ENCODE results near the gene TMEM91.
"Not testable (repeated sequence)": the region's sequence is repeated elsewhere in the genome, so short reads cannot be mapped to it uniquely, and the experiment has no call there.

The TMEM91 gene

GRCh38 chr19:41353466-41354342 is 22.6 kb upstream of the TMEM91 start, which contains the start of gene TGFB1:
TGFB1 (minus strand) TSS chr19:41353922; CDS start chr19:41353044, 878 bp downstream.
- DNase-seq (ENCODE audit: low read depth in 3 of 3), result peak; percentile 79 to 88 (median 80)

DNA sequence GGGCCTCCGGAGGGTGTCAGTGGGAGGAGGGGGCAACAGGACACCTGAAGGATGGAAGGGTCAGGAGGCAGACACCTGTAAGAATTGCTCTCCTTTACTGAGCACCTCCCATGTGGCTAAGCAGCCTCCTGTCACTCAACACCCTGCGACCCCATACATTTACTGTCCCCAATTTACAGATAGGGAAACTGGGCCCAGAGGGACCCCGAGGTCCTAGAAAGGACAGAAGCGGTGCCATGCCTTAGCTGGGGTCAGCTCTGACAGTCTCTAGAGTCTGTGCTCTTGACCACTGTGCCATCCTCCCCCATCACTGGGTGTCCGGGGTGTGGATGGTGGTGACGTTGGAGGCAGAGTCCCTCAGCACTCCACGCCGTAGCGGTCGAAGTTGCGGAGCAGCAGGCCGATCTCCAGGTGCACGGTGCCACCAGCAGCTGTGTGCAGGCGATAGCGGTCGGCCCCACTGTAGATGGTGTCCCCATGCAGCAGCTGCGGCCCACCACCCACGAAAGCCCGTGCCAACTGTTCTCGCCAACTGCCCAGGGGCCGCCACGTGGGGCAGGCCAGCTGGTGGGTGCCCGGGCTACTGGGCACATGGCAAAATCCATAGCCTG is 21.9 kb upstream of the TMEM91 start:
- DNase-seq (ENCODE audit: low read depth in 3 of 3), result no peak

DNA sequence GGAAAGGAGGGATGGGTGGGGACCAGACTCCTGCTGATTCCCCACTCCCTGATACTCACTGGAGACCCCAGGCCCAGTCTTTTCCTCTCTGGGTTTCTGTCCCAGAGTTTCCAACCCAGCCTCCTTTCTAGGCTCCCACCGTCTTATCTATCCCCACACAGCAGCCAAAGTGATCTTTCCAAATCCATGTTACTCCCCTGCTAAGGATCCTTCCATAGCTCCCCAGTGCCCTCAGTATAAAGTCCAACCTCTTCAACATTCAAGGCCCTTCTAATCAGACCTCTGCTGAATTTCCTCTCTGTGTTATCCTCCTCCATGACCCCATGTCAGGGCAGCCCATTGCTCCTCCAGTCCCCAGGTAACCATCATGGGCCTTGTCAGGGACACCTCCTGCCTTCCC is 21.3 kb upstream of the TMEM91 start:
- DNase-seq (ENCODE audit: low read depth in 3 of 3), result no peak

DNA sequence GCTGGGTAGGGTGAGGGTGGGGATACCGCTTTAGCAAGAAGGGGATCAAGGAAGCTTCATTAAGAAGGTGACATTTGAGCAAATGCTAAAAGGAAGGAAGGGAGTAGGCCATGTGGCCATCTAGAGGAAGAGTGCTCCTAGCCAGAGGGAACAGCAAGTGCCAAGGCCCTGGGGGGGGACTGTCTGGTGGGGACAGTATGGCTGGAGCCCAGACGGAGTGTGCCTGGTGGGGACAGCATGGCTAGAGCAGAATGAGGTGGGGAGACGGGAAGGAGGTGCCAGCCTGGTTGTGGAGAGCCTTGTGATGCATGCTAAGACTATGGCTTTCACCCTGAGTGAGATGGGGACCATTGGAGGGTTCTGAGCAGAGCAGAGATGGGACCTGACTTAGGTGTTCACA is 20.5 kb upstream of the TMEM91 start:
- DNase-seq (ENCODE audit: low read depth in 3 of 3), result no peak

- no peak for DNase-seq (ENCODE audit: low read depth in 3 of 3)
These were observed 19.2 kb upstream of the TMEM91 start for GRCh38 chr19:41356984-41357739.

DNA sequence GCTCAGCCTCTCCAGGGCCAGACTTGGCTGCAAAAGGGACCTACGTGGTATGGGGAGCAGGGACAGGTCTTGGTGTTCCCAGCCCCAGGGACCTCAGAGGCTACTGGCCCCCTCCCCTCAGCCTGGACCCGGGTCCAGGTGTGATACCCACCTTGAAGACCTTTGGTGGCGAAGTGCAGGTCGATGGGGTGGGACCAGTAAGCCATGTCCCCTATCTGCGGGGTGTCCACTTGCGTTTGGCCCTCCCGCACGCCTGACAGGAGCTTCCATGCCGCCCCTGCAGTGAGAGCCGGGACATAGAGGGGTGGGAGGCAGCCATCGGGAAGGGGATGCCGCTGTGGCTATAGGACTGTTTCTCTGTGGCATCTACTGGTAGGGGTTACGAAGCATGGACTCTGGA is 18.6 kb upstream of the TMEM91 start:
- DNase-seq (ENCODE audit: low read depth in 3 of 3), result no peak

DNA sequence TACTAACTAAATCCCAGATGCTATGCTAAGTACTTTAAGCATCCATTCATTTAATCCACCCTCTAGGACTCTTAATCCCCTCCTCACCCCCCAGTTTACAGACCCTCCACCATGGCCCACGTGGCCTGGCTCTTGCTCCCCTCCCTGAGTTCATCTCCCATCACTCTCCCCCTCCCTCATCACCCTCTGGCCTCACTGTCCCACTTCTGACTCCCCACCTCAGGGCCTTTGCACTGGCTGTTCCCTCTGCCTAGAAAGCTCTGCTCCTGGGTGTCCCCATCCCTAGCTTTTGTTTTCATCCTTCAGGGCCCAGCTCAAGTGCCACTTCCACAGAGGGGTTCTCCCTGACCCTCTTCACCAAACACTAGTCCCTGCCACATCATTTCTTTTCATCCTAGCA is 16.6 kb upstream of the TMEM91 start:
- no peak for DNase-seq (ENCODE audit: low read depth in 3 of 3)

- no peak for DNase-seq (ENCODE audit: low read depth in 3 of 3)
These were observed 14.0 kb upstream of the TMEM91 start for GRCh38 chr19:41362143-41362847.

- DNase-seq (ENCODE audit: low read depth in 3 of 3), result no peak
These were observed 13.0 kb upstream of the TMEM91 start for GRCh38 chr19:41363371-41363752.

DNA sequence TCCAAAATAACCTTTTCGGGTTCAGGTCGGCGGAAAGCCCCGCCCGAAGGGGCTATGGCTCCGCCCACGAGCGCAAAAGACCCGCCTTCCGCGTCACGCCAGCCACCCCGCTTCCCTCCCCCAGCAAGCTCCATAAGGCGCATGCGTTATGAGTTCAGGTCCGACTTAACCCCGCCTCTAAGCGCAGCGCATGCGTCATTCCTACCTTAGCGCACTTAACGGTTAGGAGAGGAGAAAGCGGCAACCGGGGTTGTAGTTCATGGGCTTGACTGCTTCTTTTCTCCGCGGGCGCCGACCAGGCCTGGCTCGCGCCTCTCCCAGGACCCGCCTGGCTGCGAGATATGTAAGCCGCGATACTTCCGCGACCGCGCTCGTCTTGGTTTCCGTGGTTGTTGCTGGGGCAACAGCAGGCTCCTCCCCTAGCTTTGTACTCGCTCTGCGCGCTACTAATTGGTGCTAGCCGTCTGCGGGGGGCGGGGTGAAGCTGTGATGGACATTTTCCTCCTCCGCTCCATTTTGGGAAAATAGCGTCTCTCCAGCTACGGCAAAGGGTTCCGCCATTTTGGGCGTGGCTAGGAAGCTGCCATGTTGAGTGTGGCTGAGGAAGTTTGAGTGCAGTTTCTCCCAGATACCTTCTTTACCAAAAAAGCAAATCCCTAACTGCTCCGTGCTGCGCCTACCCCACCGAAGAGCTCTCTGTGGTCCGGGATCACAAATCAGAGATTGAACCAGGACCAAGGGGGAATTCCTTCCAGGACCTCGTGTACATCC is 12.4 kb upstream of the TMEM91 start, which contains the start of gene B9D2:
Gene B9D2 (minus strand): TSS at position 397 of the 771 bp plus-strand sequence. CDS start 630 bp downstream, outside the sequence.
- peak; percentile 93 to 97 (median 96) for DNase-seq (ENCODE audit: low read depth in 3 of 3)

DNA sequence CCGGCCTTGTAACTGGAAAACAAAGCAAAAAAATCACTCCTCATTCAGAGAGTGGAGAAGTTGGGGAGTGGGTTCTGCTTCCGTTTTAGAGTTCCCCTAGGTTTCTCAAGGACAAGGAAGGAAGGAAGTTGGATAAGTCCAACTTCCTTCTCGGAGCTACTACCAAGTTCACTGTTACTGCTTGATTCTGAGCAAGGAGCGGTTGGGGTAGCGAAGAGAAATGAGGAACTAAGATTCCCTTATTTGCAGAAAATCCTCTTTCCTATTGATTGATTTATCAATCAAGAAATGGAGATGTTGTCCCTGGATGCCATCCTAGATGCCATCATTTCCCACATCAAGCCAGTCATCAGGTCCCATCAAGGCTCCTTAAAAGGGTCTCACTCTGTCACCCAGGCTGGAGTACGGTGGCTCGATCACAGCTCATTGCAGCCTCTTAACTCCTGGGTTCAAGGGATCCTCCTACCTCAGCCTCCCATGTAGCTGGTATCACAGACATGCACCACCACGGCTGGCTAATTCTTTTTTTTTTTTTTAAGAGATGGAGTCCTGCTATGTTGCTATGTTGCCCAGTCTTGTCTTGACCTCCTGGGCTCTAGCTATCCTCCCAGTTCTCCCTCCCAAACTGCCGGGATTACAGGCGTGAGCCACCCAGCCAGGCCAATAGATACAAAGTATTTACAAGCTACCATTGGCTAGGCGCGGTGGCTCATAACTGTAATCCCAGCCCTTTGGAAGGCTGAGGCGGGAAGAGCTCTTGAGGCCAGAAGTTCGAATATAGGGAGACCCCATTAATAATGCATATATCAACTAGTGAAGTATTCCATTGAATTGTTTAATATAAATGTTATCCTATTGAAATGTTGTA is 11.6 kb upstream of the TMEM91 start:
- no peak for DNase-seq (ENCODE audit: low read depth in 3 of 3)

GRCh38 chr19:41366089-41366488 is 10.2 kb upstream of the TMEM91 start:
- DNase-seq (ENCODE audit: low read depth in 3 of 3), result no peak

DNA sequence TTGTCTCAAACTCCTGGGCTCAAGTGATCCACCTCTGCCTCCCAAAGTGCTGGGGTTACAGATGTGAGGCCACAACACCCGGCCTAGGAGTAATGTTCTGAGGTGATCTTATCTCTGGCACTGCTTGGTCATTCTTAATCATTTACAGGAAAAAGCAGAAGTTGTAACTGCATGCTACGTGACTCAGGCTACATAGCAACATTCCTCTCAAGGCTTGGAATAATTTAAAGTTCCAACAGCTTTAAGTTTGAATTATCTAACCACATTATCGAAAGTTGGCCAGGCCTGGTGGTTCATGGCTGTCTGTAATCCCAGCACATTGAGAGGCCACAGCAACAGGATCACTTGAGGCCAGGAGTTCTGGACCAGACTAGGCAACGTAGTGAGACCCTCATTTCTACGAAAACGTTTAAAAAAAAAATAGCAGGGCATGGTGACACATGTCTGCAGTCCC is 8.5 kb upstream of the TMEM91 start:
- DNase-seq (ENCODE audit: low read depth in 3 of 3), result no peak

DNA sequence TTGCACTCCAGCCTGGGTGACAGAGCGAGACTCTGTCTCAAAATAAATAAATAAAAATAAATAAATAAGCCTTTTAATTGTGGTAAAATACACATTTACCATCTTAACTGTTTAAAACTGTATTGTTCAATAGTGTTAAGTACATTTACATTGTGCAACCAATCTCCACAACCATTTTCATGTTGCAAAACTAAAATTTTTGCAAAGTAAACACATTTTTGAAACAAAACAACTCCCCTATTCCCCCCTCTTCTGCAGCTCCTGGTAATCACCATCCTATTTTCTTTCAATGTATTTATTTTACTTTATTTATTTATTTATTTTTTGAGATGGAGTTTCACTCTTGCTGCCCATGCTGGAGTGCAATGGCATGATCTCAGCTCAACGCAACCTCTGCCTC is 6.6 kb upstream of the TMEM91 start:
- no peak for DNase-seq (ENCODE audit: low read depth in 3 of 3)

GRCh38 chr19:41371119-41371518 is 5.2 kb upstream of the TMEM91 start:
- not testable (repeated sequence) for DNase-seq (ENCODE audit: low read depth in 3 of 3)

DNA sequence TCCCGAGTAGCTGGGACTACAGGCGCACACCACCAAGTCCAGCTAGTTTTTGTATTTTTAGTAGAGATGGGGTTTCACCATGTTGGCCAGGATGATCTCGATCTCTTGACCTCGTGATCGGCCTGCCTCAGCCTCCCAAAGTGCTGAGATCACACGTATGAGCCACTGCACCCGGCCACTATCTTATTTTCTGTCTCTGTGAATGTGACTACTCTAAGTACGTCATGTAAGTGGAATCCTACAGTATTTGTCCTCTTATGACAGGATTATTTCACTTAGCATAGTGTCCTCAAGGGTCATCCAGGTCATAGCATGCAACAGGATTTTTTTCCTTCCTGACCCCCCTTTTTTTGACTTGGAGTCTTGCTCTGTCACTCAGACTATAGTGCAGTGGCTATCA is 4.8 kb upstream of the TMEM91 start:
- no peak for DNase-seq (ENCODE audit: low read depth in 3 of 3)

DNA sequence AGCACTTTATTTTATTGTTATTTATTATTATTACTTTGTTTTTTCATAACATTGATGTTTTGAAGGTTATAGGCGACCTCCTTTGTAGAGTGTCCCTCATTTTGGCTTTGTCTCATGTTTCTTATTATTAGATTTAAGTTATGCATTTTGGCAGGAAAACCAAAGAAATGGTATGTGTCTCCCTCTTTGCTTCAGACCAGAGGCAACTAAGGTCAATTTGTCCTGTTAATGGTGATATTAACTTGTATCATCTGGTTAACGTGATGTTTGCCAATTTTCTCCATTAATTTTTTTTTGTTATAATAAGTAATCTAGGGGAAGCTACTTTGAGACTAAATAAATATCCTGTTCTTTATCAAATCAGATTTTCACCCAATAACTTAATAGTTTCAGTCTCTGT is 3.8 kb upstream of the TMEM91 start:
- DNase-seq (ENCODE audit: low read depth in 3 of 3), result no peak

GRCh38 chr19:41373993-41374392 is 2.3 kb upstream of the TMEM91 start:
- no peak for DNase-seq (ENCODE audit: low read depth in 3 of 3)

DNA sequence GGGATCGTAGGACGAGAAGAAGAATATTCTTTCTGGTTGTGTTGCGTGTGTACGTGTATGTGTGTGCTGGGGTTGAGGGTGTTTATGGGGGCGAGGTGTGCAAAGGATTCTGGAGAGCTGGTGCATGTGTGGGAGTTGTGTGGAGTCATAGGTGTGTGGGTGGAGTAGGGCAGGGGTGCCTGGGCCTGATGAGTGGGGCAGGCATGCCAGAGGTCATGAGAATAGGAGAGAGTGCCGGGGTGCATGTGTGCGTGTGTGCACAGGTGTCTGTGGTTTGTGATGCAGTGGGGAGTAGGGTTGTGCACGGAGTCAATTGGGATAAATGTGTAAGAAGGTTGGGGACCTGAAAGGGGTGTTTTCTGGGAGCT is 649 bp downstream of the TMEM91 start:
- no peak for DNase-seq (ENCODE audit: low read depth in 3 of 3)
